ENCODE data around the gene OLFM1.

OLFM1 gene

GRCh38 chr9:135164036-135164435 is 76.6 kb downstream of the OLFM1 start:
- in situ Hi-C loops (cut with HindIII; ENCODE audit: low sequenced_read_pairs), result loop anchor here (5.0 to 10.0 kb wide), 2 partner anchors 49 to 143 kb away; no protein-coding TSS in a partner anchor

GRCh38 chr9:135165003-135165711 is 77.7 kb downstream of the OLFM1 start:
- in situ Hi-C loops (cut with HindIII; ENCODE audit: low sequenced_read_pairs), result loop anchor here (10.0 kb wide), 1 partner anchor 50 kb away; no protein-coding TSS in a partner anchor

- in situ Hi-C loops (cut with HindIII; ENCODE audit: low sequenced_read_pairs), result loop anchor here (10.0 kb wide), 1 partner anchor 51 kb away; no protein-coding TSS in a partner anchor
These were observed 78.5 kb downstream of the OLFM1 start for GRCh38 chr9:135165756-135166519.

GRCh38 chr9:135166565-135166964 is 79.1 kb downstream of the OLFM1 start:
- in situ Hi-C loops (cut with HindIII; ENCODE audit: low sequenced_read_pairs), result loop anchor here (10.0 kb wide), 1 partner anchor 52 kb away; no protein-coding TSS in a partner anchor

- in situ Hi-C loops (cut with HindIII; ENCODE audit: low sequenced_read_pairs), result loop anchor here (10.0 kb wide), 1 partner anchor 53 kb away; no protein-coding TSS in a partner anchor
These were observed 79.9 kb downstream of the OLFM1 start for GRCh38 chr9:135167356-135167755.

- in situ Hi-C loops (cut with HindIII; ENCODE audit: low sequenced_read_pairs), result loop anchor here (10.0 kb wide), 1 partner anchor 53 kb away; no protein-coding TSS in a partner anchor
These were observed 80.6 kb downstream of the OLFM1 start for GRCh38 chr9:135167849-135168655.

GRCh38 chr9:135169709-135170226 is 82.3 kb downstream of the OLFM1 start:
- in situ Hi-C loops (cut with HindIII; ENCODE audit: low sequenced_read_pairs), result loop anchor here (10.0 kb wide), 1 partner anchor 55 kb away; no protein-coding TSS in a partner anchor

- in situ Hi-C loops (cut with HindIII; ENCODE audit: low sequenced_read_pairs), result no loop called here
These were observed 83.1 kb downstream of the OLFM1 start for GRCh38 chr9:135170535-135170934.
